NCI-H146 treated with DMSO at 0.1 percent for 48 hours (cell line): Measurements from ENCODE around the gene UCK1.
A peak's percentile ranks its signal among the peaks of the same experiment; 100 is the strongest.

Source experiments
- DNase-seq: peaks from one replicate; lab custom pipeline; 2025; ENCODE audit not compliant: unreplicated experiment; lab: John Stamatoyannopoulos, UW

Gene UCK1

GRCh38 chr9:131499254-131499767 lies 31.8 kb downstream of the UCK1 start:
- DNase-seq = no peak

- DNase-seq = no peak
Measured at GRCh38 chr9:131496844-131497405, 34.1 kb downstream of the UCK1 start.

GRCh38 chr9:131495785-131496184 lies 35.3 kb downstream of the UCK1 start:
- no peak for DNase-seq

- DNase-seq = no peak
Measured at GRCh38 chr9:131494296-131494870, 36.7 kb downstream of the UCK1 start.

GRCh38 chr9:131492070-131492469 lies 39.0 kb downstream of the UCK1 start:
- no peak for DNase-seq

- no peak for DNase-seq
Measured at GRCh38 chr9:131491001-131491710, 39.9 kb downstream of the UCK1 start.

GRCh38 chr9:131490514-131490913 lies 40.5 kb downstream of the UCK1 start:
- no peak for DNase-seq

- DNase-seq = no peak
Measured at GRCh38 chr9:131487621-131488031, 43.4 kb downstream of the UCK1 start.

- DNase-seq = no peak
Measured at GRCh38 chr9:131487001-131487400, 44.1 kb downstream of the UCK1 start.

- DNase-seq = peak; percentile 39
Measured at GRCh38 chr9:131485728-131486422, 45.2 kb downstream of the UCK1 start.

GRCh38 chr9:131485206-131485605 lies 45.9 kb downstream of the UCK1 start:
- DNase-seq = no peak

GRCh38 chr9:131484560-131485185 lies 46.4 kb downstream of the UCK1 start:
- no peak for DNase-seq

- no peak for DNase-seq
Measured at GRCh38 chr9:131484051-131484445, 47.0 kb downstream of the UCK1 start.

GRCh38 chr9:131483319-131484050 lies 47.6 kb downstream of the UCK1 start:
- DNase-seq = no peak

- DNase-seq = no peak
Measured at GRCh38 chr9:131482343-131483006, 48.6 kb downstream of the UCK1 start.

GRCh38 chr9:131481441-131482342 lies 49.4 kb downstream of the UCK1 start:
- DNase-seq = no peak

GRCh38 chr9:131480258-131480657 lies 50.8 kb downstream of the UCK1 start:
- DNase-seq = no peak

GRCh38 chr9:131478911-131479310 lies 52.2 kb downstream of the UCK1 start:
- no peak for DNase-seq

GRCh38 chr9:131478421-131478868 lies 52.6 kb downstream of the UCK1 start:
- no peak for DNase-seq
